Measurements from ENCODE around the gene CRB3.

DNA sequence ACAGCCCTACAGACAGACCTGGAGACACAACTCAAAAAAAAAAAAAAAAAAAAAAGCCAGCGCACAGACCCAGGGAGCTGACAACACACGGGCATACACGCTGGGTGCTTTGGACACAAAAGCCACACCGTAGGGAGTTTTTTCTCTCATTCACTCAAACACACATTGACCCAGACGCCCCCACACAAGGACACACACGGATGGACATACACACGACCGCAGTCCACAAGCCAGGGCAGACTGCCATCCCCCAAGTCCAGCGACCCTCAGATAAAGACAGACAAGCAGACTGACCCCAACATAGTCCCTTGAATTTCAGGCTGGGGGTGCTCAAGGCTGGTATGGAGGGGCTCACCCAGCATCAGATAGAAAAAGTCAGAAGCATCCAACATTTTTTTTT, 50.0 kb downstream of the CRB3 start:
- TF ChIP-seq EZH2 (IDR thresholded peaks at IDR 0.05; ENCODE audit: borderline replicate concordance, low read depth, low read length, severe bottlenecking) (no peak), POLR2A (IDR thresholded peaks at IDR 0.05; ENCODE audit: low read depth, low read length) (no peak), POLR2AphosphoS5 (IDR thresholded peaks at IDR 0.05; ENCODE audit: insufficient read depth, low read depth, low read length) (no peak), JUN (IDR thresholded peaks at IDR 0.05; ENCODE audit: borderline replicate concordance, insufficient read depth, insufficient read length, low read depth) (no peak)
- TF ChIP-seq, protein P1, sequence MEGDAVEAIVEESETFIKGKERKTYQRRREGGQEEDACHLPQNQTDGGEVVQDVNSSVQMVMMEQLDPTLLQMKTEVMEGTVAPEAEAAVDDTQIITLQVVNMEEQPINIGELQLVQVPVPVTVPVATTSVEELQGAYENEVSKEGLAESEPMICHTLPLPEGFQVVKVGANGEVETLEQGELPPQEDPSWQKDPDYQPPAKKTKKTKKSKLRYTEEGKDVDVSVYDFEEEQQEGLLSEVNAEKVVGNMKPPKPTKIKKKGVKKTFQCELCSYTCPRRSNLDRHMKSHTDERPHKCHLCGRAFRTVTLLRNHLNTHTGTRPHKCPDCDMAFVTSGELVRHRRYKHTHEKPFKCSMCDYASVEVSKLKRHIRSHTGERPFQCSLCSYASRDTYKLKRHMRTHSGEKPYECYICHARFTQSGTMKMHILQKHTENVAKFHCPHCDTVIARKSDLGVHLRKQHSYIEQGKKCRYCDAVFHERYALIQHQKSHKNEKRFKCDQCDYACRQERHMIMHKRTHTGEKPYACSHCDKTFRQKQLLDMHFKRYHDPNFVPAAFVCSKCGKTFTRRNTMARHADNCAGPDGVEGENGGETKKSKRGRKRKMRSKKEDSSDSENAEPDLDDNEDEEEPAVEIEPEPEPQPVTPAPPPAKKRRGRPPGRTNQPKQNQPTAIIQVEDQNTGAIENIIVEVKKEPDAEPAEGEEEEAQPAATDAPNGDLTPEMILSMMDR (IDR thresholded peaks at IDR 0.05; ENCODE audit: extremely low read depth in 1 of 2, insufficient read depth in 1 of 2, low read depth in 1 of 2, low read length in 2 of 2) = no peak
- TF ChIP-seq, protein P2, sequence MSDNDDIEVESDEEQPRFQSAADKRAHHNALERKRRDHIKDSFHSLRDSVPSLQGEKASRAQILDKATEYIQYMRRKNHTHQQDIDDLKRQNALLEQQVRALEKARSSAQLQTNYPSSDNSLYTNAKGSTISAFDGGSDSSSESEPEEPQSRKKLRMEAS (IDR thresholded peaks at IDR 0.05; ENCODE audit: insufficient read depth, insufficient read length) = no peak

Measured in endothelial cell of umbilical vein (primary cell).